WERI-Rb-1 (cell line): ENCODE measurements around the gene SPARCL1.

Source experiments
- DNase-seq: peaks from one replicate; pipeline ENCODE4 v3.0.0-alpha.2; 2020
- H3K27ac ChIP-seq: fragments of 250-450 bp; sonication (Bioruptor Pico); 2 replicates; pipeline ENCODE4 v1.5.1; 2020; ENCODE audit warnings: mild to moderate bottlenecking, moderate library complexity
- H3K27me3 ChIP-seq: fragments of 250-450 bp; sonication (Bioruptor Pico); 2 replicates; pipeline ENCODE4 v1.5.1; 2021; ENCODE audit warnings: mild to moderate bottlenecking, low read depth, moderate library complexity; ENCODE audit not compliant: insufficient read depth, severe bottlenecking
- H3K36me3 ChIP-seq: fragments of 250-450 bp; sonication (Bioruptor Pico); 2 replicates; pipeline ENCODE4 v1.5.1; 2020; ENCODE audit warnings: mild to moderate bottlenecking, moderate library complexity
- H3K4me3 ChIP-seq: 2 replicates; pipeline ENCODE4 v1.5.1; 2011; ENCODE audit warnings: low read depth, mild to moderate bottlenecking, control low read depth, low read length
- H3K9me3 ChIP-seq: fragments of 250-450 bp; sonication (Bioruptor Pico); 2 replicates; pipeline ENCODE4 v1.5.1; 2021; ENCODE audit warnings: mild to moderate bottlenecking, moderate library complexity; ENCODE audit not compliant: severe bottlenecking
- TF ChIP-seq, protein P1 (sequence below): IDR thresholded peaks from 2 replicates; pipeline ENCODE4 v1.5.1; 2011; ENCODE audit warnings: low read depth, mild to moderate bottlenecking, control low read depth, inconsistent platforms, low read length

Gene SPARCL1

DNA sequence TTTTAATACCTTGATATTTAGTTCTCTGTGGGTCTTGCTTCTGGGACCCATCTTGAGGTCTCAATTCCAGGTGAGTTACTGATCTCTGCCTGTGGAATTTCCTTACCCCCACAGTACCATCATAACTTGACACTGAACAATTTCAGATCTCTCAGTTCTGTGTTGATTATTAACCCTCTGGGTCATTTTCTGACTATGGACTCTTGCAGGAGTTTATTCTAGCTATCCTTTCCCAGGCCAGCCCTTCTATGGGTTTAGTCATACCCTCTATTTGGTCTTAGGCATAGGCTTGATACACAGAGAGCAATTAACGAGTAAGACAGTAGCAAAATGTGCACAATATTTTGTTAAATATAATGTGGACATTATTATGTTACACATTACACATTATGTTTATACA, 3.7 kb upstream of the SPARCL1 start:
- TF ChIP-seq, protein P1, sequence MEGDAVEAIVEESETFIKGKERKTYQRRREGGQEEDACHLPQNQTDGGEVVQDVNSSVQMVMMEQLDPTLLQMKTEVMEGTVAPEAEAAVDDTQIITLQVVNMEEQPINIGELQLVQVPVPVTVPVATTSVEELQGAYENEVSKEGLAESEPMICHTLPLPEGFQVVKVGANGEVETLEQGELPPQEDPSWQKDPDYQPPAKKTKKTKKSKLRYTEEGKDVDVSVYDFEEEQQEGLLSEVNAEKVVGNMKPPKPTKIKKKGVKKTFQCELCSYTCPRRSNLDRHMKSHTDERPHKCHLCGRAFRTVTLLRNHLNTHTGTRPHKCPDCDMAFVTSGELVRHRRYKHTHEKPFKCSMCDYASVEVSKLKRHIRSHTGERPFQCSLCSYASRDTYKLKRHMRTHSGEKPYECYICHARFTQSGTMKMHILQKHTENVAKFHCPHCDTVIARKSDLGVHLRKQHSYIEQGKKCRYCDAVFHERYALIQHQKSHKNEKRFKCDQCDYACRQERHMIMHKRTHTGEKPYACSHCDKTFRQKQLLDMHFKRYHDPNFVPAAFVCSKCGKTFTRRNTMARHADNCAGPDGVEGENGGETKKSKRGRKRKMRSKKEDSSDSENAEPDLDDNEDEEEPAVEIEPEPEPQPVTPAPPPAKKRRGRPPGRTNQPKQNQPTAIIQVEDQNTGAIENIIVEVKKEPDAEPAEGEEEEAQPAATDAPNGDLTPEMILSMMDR: no peak
- Histone ChIP-seq H3K27ac (no peak overlapping the region), H3K4me3 (no peak overlapping the region), H3K9me3 (no peaks in the 10 kb centered on the region), H3K36me3 (no peaks in the 10 kb centered on the region), H3K27me3 (no peaks in the 10 kb centered on the region)
- DNase-seq: no peak

DNA sequence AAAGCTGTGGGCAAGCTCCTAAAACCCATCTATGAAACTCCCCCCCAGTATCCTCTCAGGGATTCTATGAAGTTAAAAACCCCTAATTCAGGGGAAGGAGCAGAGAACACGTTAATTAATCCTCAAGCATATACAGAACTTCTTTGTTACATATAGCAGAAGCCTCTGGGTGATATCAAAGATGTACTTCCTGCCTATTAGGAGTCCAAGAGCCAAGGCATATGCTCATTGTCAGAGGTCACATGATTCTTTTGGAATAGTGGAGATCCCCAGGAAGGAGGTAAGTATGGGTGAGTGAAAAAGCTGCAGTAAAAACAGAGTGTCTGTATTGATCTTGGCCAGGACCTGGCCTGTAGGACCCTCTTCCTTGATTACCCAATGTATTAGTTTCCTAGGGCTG, 2.9 kb upstream of the SPARCL1 start:
- DNase-seq: no peak
- no peaks in the 10 kb centered on the region for H3K36me3 ChIP-seq
- H3K4me3 ChIP-seq: no peak overlapping the region
- H3K27ac ChIP-seq: no peak overlapping the region
- TF ChIP-seq, protein P1: no peak
- no peaks in the 10 kb centered on the region for H3K9me3 ChIP-seq
- H3K27me3 ChIP-seq: no peaks in the 10 kb centered on the region

DNA sequence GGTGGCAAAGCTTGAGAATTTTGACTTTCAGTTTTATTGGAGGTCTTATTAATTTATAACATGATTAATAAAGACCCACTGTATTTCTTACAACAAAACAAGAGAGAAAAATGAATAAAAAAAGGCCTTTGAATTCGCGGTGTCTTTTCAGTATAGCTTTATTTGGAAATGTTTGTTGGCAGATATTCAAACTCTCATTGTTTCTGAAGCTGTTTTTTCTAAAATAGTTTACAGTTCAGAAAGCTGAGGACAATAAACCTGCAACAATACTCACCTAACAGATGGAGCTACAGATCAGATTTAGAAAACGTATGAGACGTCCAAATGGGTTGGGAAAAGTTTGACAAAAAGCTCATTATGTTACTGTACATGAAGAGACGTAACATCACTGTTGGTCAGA, 2.4 kb upstream of the SPARCL1 start:
- Histone ChIP-seq H3K36me3 (no peaks in the 10 kb centered on the region), H3K27me3 (no peaks in the 10 kb centered on the region), H3K9me3 (no peaks in the 10 kb centered on the region), H3K4me3 (no peak overlapping the region), H3K27ac (no peak overlapping the region)
- no peak for DNase-seq
- TF ChIP-seq, protein P1: no peak

DNA sequence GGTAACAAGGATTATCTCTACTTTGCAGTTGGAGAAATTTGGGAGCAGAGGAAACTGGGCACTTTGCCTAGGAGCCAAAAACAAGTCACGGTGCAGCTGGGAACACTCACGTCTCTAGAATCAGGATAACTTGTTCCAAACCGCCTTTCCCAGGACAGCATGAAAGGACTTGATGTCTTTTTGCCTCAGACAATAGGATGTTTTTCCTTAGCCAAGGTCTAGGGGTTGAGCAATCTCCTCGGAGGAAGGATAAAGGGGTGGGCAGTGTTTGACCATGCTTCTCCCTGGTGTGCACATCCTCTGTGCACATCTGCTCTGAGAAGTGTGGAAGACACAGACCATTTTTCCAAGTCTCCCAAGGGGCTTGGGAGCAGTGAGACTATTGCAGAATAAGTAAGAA, 1.7 kb upstream of the SPARCL1 start:
- Histone ChIP-seq H3K27ac (no peak overlapping the region), H3K27me3 (no peaks in the 10 kb centered on the region), H3K4me3 (no peak overlapping the region), H3K36me3 (no peaks in the 10 kb centered on the region), H3K9me3 (no peaks in the 10 kb centered on the region)
- no peak for DNase-seq
- TF ChIP-seq, protein P1: no peak

DNA sequence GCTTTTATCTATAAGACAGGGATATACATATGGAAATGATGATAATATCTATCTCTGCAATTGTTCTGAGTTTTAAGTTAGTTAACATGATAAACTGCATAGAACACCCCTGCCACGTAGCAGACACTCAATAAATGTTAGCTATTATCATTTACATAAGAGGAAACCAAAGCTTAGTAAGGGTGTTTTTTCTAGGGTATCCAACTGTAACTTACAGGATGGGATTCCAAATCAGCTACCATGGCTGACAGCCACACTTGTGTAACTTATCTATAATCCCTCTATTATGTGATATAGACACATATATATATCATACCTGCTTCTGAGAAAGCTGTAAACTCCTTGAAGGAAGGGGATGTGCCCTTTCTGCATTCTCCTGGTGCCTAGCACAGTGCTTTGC, 1.1 kb upstream of the SPARCL1 start:
- TF ChIP-seq, protein P1: no peak

DNA sequence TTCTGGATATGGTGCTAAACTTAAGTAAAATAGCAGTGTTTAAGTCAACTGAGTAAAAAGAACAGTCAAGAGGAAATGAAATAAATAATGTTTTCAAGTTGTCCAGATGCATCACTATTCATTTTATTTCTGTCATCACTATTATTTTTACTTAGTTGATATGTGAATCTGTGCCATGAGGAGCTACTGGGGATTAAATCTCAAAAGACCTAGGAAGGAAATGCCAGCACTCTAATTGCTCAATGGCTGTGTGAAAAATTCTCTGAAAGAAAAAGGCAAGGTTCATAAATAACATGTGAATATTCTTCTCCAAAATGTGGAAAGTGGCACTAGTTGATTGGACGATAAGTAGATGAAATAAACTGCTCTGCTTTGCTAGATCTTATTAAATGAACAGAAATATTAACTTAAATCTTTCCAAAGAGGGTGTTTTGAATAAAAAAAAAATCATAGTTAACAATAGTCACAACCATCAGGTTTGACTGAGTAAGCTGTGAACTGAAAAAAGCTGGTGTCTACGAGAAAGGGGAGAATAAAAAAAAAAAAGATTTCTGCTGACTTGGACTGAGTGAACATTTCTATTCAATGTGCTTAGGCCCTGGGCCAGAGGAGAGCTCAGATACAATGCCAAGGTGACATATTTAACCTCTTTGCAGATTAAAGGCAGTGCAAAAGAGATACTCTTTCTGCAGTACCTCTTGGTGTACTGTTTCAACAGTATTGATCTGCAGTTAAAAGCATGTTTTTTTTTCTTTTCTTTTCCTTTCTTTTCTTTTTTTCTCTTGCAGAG, 1.6 kb downstream of the SPARCL1 start:
- no peaks in the 10 kb centered on the region for H3K27me3 ChIP-seq
- H3K9me3 ChIP-seq: peaks cover 4% of the 10 kb centered on the region
- H3K4me3 ChIP-seq: no peak overlapping the region
- no peak overlapping the region for H3K27ac ChIP-seq
- TF ChIP-seq, protein P1: no peak
- H3K36me3 ChIP-seq: no peaks in the 10 kb centered on the region
- no peak for DNase-seq

More for the DNA sequence above, 1.1 kb upstream of the SPARCL1 start:
- no peaks in the 10 kb centered on the region for H3K9me3 ChIP-seq
- no peaks in the 10 kb centered on the region for H3K36me3 ChIP-seq
- no peak for DNase-seq
- H3K27me3 ChIP-seq: no peaks in the 10 kb centered on the region
- no peak overlapping the region for H3K27ac ChIP-seq
- H3K4me3 ChIP-seq: no peak overlapping the region
